GM20000 (cell line): ENCODE data around the gene MAD1L1.

Experiments
- DNase-seq: peaks from one replicate; pipeline ENCODE4 v3.0.0; 2012; ENCODE audit warnings: low spot score
- CTCF ChIP-seq: IDR thresholded peaks from 2 replicates; pipeline ENCODE4 v1.5.1; 2012; ENCODE audit warnings: mild to moderate bottlenecking, control low read depth; ENCODE audit errors: extremely low read depth, missing control alignments

MAD1L1 gene

GRCh38 chr7:1849351-1850041 is 383.2 kb downstream of the MAD1L1 start:
- no peak for DNase-seq
- no peak for TF ChIP-seq CTCF

GRCh38 chr7:1848911-1849311 is 383.8 kb downstream of the MAD1L1 start:
- TF ChIP-seq CTCF = no peak
- no peak for DNase-seq

- no peak for DNase-seq
- no peak for TF ChIP-seq CTCF
Observed at GRCh38 chr7:1848013-1848640, 384.6 kb downstream of the MAD1L1 start.

- no peak for TF ChIP-seq CTCF
- no peak for DNase-seq
Observed at GRCh38 chr7:1847260-1848001, 385.3 kb downstream of the MAD1L1 start.

GRCh38 chr7:1846331-1847065 is 386.2 kb downstream of the MAD1L1 start:
- DNase-seq = no peak
- TF ChIP-seq CTCF = no peak

- no peak for DNase-seq
- TF ChIP-seq CTCF = no peak
Observed at GRCh38 chr7:1845536-1846311, 387.0 kb downstream of the MAD1L1 start.
